ENCODE measurements around the gene GFER.
"Not testable (repeated sequence)": the region's sequence is repeated elsewhere in the genome, so short reads cannot be mapped to it uniquely, and the experiment has no call there.

The GFER gene

GRCh38 chr16:1958143-1958491 lies 25.9 kb upstream of the GFER start:
- not testable (repeated sequence) for FAIRE-seq

GRCh38 chr16:1958715-1959268 lies 25.2 kb upstream of the GFER start:
- no peak for FAIRE-seq

GRCh38 chr16:1959269-1960039 lies 24.5 kb upstream of the GFER start, which contains the start of gene NDUFB10:
Gene NDUFB10 (plus strand): TSS chr16:1959538. CDS start chr16:1959625, 87 bp downstream.
- FAIRE-seq = no peak

- FAIRE-seq = no peak
Observed at GRCh38 chr16:1960665-1961630, 23.0 kb upstream of the GFER start.

GRCh38 chr16:1961651-1962067 lies 22.3 kb upstream of the GFER start:
- no peak for FAIRE-seq

- FAIRE-seq = not testable (repeated sequence)
Observed at GRCh38 chr16:1962161-1963153, 21.5 kb upstream of the GFER start.

- FAIRE-seq = no peak
Observed at GRCh38 chr16:1963806-1964505, 20.0 kb upstream of the GFER start.

- no peak for FAIRE-seq
Observed at GRCh38 chr16:1964506-1965395, 19.2 kb upstream of the GFER start, which contains the start of gene RPS2. Gene RPS2 (minus strand): TSS chr16:1964826. CDS start chr16:1964625, 201 bp downstream.

- FAIRE-seq = no peak
Observed at GRCh38 chr16:1965396-1966001, 18.5 kb upstream of the GFER start.

- no peak for FAIRE-seq
Observed at GRCh38 chr16:1966460-1966859, 17.5 kb upstream of the GFER start, which contains the start of gene RNF151. Gene RNF151 (plus strand): TSS chr16:1966856. CDS start chr16:1966882, 26 bp downstream.

GRCh38 chr16:1968146-1968953 lies 15.6 kb upstream of the GFER start:
- no peak for FAIRE-seq

- FAIRE-seq = peak; percentile 51
Observed at GRCh38 chr16:1971796-1972489, 12.1 kb upstream of the GFER start, which contains the start of gene TBL3. Gene TBL3 (plus strand): TSS chr16:1972053. CDS start chr16:1972165, 112 bp downstream.

- no peak for FAIRE-seq
Observed at GRCh38 chr16:1972490-1972877, 11.5 kb upstream of the GFER start.

GRCh38 chr16:1973461-1974156 lies 10.4 kb upstream of the GFER start:
- FAIRE-seq = no peak

GRCh38 chr16:1974157-1975070 lies 9.6 kb upstream of the GFER start:
- FAIRE-seq = no peak

Measured in islet of Langerhans (tissue), 1 donor.